T-helper 1 cell (primary cell): ENCODE measurements around the gene ING5.
"Not testable (repeated sequence)": the region's sequence is repeated elsewhere in the genome, so short reads cannot be mapped to it uniquely, and the experiment has no call there.

Source experiments
- DNase-seq, 5 donors: peaks; one replicate each; pipeline ENCODE4 v3.0.0-alpha.2; 2012 to 2020

Gene ING5

DNA sequence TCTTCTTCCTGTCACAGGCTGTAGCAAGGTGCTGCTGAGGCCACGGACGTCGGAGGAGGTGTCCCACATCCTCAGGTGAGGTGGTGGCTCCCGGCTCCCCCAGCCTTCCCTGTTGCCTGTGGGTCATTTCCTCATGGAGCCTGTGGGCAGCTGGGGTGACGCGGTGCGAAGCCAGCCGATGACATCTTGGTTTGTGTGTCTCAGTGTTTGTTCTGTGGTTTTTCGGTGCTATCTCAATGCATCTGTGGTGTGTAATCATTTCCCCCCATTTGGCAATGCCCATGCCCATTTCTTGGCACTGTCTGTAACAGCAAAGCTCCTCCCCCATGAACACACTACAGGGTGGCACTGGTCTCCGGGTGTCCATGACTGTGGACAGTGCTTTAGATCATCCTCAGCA is 39.2 kb downstream of the ING5 start:
- peak in 1 of 5 donors; percentile 78 for DNase-seq

DNA sequence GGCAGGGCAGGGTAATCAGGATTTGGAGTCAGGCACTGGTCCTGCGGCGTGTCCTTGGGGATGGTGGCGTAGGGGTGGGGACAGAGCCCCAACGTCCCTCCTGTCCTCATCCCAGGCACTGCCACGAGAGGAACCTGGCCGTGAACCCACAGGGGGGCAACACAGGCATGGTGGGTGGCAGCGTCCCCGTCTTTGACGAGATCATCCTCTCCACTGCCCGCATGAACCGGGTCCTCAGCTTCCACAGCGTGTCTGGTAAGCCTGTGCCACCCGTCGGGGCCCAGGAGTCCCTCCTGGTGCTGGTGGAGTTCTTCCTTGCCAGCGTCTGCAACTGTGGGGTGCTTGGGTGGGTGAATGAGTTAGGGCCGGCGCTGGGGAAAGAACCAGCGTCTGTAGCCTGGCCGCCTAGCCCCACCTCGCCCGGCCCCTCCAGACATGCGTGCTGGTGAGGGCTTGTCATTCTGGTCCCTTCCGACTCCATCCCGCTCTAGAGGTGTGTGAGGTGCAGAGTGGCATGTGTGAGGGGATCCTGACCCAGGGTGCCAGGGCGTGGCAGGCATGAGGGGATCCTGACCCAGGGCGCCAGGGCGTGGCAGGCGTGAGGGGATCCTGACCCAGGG is 40.6 kb downstream of the ING5 start:
- no peak for DNase-seq

GRCh38 chr2:241743008-241743407 is 41.2 kb downstream of the ING5 start:
- DNase-seq: not testable (repeated sequence)

DNA sequence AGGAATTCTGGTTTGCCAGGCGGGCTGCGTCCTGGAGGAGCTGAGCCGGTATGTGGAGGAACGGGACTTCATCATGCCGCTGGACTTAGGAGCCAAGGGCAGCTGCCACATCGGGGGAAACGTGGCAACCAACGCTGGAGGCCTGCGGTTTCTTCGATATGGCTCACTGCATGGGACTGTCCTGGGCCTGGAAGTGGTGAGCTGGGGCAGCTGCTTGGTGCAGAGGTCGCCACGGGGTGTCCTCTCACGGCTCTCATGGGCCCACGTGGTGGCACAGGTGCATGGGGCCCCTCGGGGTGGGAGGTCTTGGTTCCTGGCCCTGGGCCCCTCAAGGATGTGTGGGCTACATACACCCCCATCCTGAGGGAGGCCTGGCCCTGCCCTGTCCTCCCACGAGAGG is 41.8 kb downstream of the ING5 start:
- DNase-seq: no peak

- no peak for DNase-seq
Measured at GRCh38 chr2:241744028-241744754, 42.4 kb downstream of the ING5 start.

- DNase-seq: no peak
Measured at GRCh38 chr2:241745276-241745675, 43.4 kb downstream of the ING5 start.

GRCh38 chr2:241746084-241746483 is 44.2 kb downstream of the ING5 start:
- no peak for DNase-seq

DNA sequence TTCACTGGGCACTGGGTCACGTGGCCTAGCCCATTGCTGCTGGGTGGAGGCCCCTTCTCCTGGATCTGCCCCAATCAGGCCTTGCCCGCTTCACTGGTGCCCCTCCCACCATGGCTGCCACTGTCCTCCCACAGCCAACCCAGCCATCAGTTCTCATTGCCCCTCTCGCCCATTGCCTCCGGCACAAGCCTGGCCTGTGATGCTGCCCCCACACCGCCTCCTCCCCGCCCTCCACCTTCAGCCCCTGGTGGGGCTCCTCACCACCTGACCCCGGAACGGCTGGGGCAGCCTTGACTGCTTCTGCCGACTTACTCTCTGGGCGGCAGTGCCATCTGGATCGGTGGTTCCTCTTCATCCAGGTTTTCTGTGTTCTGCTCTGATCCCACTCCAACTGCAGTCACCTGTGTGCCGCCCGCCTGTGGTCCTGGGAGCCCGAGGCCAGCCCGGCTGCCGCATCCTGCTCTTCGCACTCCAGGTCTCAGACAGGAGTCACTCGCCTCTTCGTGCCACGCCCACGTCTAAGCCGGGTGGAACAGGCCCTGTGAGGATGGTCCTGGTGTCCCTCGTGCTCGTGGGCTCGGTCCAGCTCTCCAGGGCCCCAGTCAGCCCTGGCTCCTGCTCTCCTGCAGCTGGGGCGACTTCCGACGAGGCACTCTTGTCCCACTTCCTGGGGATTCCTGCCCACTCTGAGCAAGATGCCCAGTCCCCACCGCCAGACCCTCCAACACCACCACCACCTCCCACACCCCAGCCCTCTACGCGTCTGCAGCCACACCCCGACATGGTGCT is 46.8 kb downstream of the ING5 start:
- no peak for DNase-seq

DNA sequence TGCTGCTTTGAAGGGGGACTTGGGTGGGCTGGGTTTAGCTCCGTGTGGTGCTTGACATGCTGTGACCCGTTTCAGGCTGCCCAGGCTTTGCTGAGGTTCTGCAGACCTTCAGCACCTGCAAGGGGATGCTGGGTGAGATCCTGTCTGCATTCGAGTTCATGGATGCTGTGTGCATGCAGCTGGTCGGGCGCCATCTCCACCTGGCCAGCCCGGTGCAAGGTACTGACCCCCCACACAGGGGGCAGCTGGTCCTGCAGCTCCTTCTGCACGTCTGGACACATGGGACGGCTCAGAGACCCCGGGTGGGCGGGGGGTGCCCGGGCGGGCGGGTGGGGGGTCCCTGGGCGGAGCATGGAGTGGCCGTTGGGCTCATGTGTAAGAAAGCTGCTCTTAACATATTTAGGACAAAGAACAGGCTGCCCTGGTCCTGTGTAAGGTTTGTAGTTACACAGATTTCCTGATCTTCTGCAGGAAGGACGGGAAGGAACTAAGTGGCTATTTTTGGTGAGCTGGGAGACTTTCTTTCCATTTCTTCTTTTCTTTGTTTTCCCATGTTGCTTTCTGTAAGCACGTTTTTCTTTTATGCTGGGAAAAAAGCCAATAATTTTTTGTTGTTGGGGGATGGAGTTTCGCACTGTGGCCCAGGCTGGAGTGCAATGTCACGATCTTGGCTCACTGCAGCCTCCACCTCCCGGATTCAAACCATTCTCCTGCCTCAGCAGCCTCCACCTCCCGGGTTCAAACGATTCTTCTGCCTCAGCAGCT is 48.4 kb downstream of the ING5 start:
- no peak for DNase-seq

- no peak for DNase-seq
Measured at GRCh38 chr2:241751152-241751551, 49.3 kb downstream of the ING5 start.

GRCh38 chr2:241751776-241752175 is 49.9 kb downstream of the ING5 start:
- no peak for DNase-seq

DNA sequence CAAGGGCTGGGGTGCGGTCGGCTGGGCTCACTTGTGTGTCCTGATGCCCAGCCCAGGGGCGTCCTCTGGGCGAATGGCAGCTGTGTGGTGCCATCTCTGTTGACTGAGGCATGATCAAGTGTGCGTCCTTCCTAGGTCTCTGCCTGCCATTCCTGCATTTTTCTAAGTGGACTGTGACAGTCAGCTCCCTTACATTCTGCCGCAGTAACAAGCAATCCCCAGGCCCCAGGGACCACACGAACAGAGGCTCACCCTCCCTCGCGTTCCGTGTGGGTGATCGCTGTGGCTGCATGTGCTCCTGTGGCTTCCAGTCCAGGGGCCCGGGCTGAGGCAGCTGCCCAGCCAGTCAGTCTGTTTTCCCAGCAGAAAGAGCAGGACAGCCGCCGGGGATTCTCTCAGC is 50.4 kb downstream of the ING5 start:
- no peak for DNase-seq

DNA sequence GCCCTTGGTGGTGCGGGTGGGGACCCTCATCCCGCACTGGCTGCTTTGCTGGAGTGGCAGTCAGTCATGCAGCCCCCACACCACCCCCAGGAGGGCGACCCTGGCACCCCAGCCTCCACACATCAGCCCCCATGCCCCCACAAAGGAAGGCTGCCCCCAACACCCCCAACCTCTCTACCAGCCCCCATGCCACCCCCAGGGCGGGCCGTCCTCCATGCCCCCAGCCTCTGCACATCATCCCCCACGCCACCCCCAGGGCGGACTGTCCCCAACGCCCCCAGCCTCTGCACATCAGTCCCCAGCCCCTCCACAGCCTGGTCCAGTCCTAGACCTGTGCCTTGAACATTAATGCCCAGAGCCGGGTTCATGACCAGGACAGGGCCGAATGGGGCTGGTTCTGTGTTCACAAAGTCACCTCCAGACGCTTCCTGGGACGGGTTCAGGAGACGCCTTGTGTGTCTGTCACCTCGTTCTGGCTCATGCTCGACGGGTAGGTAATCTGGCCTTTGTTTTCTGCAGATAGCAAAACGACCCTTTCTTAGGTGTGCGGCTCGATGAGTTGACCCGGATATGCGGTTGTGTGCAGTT is 50.9 kb downstream of the ING5 start:
- no peak for DNase-seq

DNA sequence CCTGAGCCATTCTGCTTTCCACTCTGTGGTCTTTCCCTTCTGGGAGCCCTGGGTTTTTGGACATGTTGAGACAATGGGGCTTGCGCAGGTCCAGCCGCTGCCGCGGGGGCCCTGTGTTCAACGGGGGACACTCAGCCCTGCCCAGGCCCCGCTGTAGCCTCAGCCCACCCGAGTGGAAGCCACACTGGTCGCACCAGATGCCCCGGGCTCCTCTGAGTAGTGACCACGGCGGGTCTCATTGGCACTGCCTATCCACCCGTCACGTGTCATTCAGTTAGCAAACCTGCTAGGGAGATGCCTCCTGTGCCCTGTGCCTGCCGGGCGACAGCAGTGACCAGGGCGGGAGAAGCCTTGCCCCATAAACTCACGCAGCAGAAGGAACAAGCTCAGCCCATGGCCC is 51.7 kb downstream of the ING5 start:
- DNase-seq: no peak

DNA sequence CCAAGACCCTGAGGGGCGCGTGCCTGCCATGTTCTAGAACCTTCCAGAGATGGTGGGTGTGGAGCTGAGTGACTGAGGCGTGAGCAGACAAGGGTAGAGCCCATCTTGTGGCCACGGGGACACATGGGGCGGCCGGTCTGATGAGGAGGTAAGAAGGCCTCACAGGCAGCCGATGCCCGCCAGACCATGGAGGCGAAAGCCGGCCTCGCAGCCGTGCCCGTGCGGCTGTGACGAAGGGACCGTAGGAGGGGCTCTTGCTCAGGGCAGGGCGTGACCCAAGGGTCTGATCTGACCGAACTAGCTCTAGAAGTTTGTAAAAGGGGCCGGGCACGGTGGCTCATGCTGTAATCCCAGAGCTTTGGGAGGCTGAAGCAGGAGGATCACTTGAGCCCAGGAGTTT is 52.2 kb downstream of the ING5 start:
- DNase-seq: no peak

DNA sequence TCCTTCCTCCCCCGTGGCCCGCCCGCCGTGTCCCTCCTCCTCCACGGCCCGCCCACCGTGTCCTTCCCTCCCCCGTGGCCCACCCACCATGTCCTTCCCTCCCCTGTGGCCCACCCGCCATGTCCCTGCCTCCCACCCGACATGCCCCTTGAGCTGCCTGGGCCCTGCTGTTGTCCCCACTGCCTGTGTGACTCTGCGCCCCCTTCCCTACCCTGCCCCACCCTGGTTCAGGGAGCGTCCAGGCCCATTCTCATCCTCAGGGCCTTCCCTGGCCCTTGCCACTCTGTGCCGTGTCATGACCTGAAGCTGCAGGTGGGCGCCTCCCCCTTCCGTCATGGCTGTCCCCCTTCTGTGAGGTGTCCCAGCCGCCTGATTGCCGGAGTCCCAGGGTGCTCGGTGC is 53.3 kb downstream of the ING5 start:
- DNase-seq: no peak

- no peak for DNase-seq
Measured at GRCh38 chr2:241755777-241756176, 53.9 kb downstream of the ING5 start.

DNA sequence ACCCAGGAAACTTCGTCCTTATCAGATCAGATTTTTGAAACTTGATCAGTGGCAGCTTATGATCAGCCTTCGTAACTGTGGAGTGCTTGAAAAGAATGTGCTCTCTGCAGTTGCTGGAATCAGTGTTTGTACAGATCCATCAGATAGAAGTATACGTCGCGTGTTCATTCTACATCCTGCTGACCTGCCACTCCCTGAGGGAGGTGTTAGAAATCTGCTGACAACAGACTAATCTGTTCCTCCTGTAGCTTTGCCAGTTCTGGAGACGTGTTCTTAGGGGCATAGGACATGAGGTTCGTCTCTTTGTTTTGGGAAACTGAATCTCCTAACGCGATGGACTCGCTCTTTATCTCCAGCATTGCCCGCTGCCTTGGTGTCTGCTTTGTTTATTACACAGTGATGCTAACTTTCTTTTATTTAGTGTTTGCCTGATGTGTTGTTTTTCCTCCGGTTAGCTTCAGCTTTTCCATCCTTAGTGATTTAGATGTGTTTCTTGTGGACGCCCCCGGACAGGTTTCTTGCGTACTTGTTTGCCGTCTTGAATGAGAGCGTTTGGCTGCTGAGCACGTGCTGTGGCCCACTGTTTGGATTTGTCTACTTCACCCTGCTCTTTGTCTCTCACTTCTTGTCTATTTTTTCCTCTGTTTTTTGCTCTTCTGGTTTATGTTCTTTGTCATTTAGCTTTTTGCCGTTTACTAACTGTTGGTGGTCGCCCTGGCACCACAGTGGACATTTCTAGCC is 57.4 kb downstream of the ING5 start:
- DNase-seq: peak in 2 of 5 donors; percentile 1 to 36

DNA sequence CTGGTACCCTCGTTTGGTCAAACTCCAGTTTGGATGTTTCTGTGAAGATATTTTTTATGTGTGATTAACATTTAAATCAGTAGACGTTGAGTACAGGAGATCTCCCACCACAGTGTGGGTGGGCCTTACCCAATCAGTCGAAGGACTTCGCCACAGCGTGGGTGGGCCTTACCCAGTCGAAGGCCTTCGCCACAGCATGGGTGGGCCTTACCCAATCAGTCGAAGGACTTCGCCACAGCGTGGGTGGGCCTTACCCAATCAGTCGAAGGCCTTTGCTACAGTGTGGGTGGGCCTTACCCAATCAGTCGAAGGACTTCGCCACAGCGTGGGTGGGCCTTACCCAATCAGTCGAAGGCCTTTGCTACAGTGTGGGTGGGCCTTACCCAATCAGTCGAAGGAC is 58.1 kb downstream of the ING5 start:
- DNase-seq: peak in 1 of 5 donors; percentile 0

GRCh38 chr2:241760301-241760771 is 58.5 kb downstream of the ING5 start:
- DNase-seq: peak in 1 of 5 donors; percentile 6

GRCh38 chr2:241762321-241762932 is 60.6 kb downstream of the ING5 start:
- peak in 1 of 5 donors; percentile 17 for DNase-seq
